Endometrial microvascular endothelial cells (primary cell): ENCODE results near the gene ELMOD2. TPM values are rescaled to one million over a fixed set of nuclear protein-coding genes. Genes with fewer than 3 reads are reported as not detected.

Source experiments
- in situ Hi-C: cut with HindIII; loops from 2 replicates; pipeline ENCODE4 v1.10.0; 2017; ENCODE audit warnings: low sequenced_read_pairs, low pct_unique_long_range_greater_than_20kb; ENCODE audit errors: inconsistent ontology term
- total RNA-seq: library from RNA; depleted of rRNA; stranded (reverse); fragments of >200 nt; gene quantifications from one replicate; pipeline ENCODE4 v1.2.3, GENCODE V29; 2015; ENCODE audit errors: inconsistent ontology term

ELMOD2 gene
- total RNA-seq, 1 donor from 2014 or later = 10.7 TPM

GRCh38 chr4:140575489-140575888, 51.5 kb downstream of the ELMOD2 start:
- in situ Hi-C loops = no loop called here

DNA sequence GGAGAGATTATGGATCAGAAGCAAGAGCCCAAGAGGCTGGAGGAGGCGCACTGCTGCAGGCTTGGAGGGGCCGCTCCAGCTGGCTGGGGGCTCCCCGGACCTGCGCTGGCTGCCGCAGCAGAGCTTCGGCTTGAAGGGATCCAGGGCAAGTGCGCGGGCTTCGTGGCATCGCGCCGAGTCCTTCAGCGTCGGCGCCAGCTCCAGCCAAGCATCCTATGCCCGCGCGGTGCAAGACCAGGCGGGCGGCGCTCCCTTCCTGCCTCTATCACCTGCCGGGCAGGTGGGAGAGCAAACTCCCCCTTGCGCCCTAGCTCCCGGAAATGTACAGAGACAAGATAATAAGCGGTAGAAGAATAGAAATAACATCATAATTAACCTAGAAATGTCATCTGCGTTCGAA, 55.3 kb downstream of the ELMOD2 start:
- in situ Hi-C loops = no loop called here

GRCh38 chr4:140581078-140581477, 57.1 kb downstream of the ELMOD2 start:
- in situ Hi-C loops = no loop called here

DNA sequence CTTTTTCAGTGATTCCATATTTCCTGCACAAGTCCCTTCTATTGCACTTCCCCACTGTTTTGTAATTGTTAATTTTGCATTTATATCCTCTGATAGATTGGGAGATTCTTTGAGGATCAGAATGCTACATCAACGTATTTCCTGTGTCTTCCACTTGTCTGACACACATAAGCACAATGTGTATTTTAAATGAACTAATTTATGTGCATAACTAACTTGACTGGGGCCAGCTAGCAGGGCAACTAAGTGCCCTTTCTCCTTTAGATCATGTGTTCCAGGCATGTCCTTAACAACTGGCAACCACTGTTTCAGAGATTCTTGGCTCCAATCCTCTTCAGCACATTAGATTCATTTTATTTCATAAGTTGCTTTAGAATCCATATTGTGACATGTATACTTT, 60.5 kb downstream of the ELMOD2 start:
- in situ Hi-C loops = no loop called here

DNA sequence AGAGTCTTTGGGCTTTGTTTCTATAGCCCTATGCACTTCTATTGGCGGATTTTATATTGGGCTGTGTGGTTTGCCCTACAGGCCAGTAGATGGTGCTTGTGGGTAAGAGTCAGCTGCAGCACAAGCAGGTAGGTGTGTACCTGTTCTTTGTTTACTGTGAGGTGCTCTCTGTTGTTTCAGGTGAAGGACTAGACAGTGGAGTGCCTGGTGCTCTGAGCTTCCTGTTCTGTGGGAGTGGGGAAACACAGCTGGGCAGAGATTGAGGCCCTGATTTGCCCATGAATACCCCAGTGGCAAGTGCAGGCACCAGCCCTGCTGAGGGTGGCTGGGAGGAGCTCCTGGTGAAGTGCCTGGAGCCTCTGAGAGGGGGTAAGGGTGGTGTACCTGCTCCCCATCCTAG, 71.1 kb downstream of the ELMOD2 start:
- in situ Hi-C loops = no loop called here

DNA sequence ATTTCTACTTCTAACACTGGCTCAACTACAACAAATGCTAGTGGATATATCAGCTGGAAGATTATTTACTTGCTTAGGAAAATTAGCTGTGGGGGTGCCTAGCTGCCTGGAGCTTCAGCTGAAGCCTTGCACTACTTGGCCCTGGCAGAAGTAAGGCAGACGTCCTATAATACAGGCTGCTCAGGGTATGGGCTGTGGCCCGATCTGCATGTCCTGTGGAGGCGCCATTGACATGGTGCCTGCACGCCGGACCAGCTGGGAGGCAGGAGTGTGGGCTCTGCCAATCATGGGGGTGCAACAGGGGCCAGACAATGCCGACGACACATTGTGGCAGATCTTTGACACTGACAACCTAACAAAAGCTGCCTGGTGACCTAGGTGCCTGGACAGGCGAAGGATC, 76.4 kb downstream of the ELMOD2 start:
- in situ Hi-C loops = no loop called here

DNA sequence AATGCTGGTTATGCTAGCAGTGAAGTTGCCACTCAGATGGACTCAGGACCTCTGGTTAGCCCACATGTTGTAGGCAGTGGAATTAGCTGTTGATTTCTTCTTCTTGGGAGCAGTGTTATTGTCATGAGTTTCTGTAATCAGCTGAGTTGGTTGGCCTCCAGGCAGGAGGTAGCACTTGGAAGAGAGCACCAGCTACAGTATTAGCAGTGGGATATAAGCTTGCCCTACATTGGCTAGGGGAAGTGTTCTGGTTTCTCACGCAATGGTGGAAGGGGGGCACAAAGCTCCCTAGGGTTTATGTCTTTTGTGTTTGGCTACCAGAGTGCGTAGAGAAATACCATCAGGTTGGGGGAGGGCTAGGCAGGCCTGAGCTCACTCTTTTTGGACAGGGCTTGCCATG, 78.7 kb downstream of the ELMOD2 start:
- in situ Hi-C loops = no loop called here

GRCh38 chr4:140603286-140603685, 79.3 kb downstream of the ELMOD2 start:
- in situ Hi-C loops = no loop called here

Other genes with a start within 250 kb of the ELMOD2 start
- 54.2 TPM for gene SCOC, start 150.5 kb upstream of the ELMOD2 start, total RNA-seq
- gene CLGN, start 96.5 kb upstream of the ELMOD2 start, total RNA-seq = 0.37 TPM
- gene MGAT4D, start 25.9 kb upstream of the ELMOD2 start, total RNA-seq = not detected
- gene UCP1, start 44.8 kb downstream of the ELMOD2 start, total RNA-seq = not detected
- gene TBC1D9, start 232.2 kb downstream of the ELMOD2 start, total RNA-seq = 35.3 TPM